SU-DHL-6 (cell line): Measurements from ENCODE around the gene TSHZ2.

Source experiments
- EZH2phosphoT487 ChIP-seq: fragments of 200-600 bp; sonication (generic), shearing (Covaris generic); conservative IDR thresholded peaks from 2 replicates; pipeline ENCODE4 v1.6.1; 2018; ENCODE audit warnings: mild to moderate bottlenecking, antibody characterized with exemption, low read length, moderate library complexity, mixed read lengths
- TF ChIP-seq, protein P1 (sequence below): fragments of 200-600 bp; sonication (generic); IDR thresholded peaks from one replicate; pipeline ENCODE4 v1.5.1; 2017; ENCODE audit warnings: antibody characterized with exemption, mild to moderate bottlenecking, low read length, moderate library complexity; ENCODE audit not compliant: insufficient read depth, poor library complexity, severe bottlenecking

DNA sequence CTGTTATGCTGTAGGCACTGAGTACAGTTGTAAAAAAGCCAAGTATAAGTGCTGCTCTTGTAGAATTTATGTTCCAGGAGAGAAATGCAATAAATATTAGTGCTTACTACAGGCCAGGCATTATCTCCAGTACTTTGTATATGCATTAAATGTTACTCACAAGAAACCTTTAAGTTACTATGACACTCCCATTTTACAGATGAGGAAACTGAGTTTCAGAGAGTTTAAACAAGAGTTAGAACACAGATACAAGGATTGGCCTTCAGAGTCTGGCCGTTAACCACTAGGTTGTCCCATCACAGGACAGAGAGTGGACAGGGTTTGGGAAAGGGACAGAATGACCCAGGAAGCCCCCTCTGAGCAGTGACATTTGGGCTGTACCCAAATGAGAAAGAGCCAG, 347.0 kb downstream of the TSHZ2 start:
- TF ChIP-seq, protein P1, sequence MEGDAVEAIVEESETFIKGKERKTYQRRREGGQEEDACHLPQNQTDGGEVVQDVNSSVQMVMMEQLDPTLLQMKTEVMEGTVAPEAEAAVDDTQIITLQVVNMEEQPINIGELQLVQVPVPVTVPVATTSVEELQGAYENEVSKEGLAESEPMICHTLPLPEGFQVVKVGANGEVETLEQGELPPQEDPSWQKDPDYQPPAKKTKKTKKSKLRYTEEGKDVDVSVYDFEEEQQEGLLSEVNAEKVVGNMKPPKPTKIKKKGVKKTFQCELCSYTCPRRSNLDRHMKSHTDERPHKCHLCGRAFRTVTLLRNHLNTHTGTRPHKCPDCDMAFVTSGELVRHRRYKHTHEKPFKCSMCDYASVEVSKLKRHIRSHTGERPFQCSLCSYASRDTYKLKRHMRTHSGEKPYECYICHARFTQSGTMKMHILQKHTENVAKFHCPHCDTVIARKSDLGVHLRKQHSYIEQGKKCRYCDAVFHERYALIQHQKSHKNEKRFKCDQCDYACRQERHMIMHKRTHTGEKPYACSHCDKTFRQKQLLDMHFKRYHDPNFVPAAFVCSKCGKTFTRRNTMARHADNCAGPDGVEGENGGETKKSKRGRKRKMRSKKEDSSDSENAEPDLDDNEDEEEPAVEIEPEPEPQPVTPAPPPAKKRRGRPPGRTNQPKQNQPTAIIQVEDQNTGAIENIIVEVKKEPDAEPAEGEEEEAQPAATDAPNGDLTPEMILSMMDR, result no peak
- TF ChIP-seq EZH2phosphoT487, result no peak
